Effector CD4-positive, alpha-beta T cell (primary cell): ENCODE measurements around the gene KRTDAP.
"Not testable (repeated sequence)": the region's sequence is repeated elsewhere in the genome, so short reads cannot be mapped to it uniquely, and the experiment has no call there.

Experiments
- DNase-seq: peaks from one replicate; pipeline ENCODE4 v3.0.0-alpha.2; 2020

Gene KRTDAP

DNA sequence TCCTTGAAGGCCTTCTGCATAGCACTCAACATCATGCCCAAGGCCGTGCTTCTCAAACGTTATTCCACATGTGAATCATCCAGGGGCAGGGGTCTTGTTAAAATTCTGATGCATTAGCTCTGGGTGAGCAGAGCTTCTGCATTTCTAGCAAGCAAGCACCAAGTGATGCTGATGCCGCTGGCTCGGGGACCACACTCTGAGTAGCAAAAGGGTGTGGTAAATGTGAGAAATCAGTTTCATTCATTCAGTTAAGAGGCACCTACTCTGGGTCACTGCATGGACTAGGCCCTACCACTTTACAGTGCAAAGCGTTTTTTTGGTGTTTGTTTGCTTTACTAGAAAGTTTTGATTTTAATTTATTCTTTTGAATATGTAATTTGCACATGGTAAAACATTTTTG, 7.2 kb downstream of the KRTDAP start:
- no peak for DNase-seq

DNA sequence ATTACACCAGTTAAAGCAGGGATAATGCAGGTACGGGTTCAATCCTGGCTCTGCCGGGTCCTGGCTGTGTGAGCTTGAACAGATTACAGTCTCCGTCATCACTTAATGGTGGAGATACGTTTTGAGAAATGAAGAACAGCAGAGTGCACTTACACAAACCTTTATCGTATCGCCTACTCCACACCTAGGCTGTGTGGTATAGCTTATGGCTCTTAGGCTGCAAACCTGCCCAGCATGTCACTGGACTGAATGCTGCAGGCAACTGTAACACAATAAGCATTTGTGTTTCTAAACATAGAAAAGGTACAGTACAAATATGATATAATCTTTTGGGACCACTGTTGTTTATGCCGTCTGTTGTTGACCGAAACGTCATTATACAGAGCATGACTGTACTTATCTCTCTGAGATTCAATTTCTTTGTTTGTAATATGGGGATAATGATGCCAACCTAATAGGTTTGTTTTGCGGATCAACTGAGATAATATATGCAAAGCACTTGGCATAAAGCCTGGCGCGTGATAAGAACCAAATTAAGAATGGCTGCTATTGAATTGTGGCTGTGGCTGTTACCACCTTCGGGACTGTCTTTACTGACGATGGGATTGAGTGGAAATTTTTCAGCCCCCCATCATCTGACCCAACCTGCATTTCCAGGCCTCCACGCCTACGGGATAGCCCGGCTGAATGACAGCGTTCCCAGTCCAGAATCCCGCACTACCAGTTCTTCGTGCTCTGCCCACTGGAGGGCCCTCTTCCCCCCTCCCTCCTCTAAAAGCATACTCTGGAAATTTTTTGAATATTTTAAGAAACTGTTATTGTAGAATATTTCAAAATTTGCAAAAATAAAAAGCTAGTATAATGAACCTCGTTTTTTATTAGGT, 11.2 kb downstream of the KRTDAP start:
- no peak for DNase-seq

DNA sequence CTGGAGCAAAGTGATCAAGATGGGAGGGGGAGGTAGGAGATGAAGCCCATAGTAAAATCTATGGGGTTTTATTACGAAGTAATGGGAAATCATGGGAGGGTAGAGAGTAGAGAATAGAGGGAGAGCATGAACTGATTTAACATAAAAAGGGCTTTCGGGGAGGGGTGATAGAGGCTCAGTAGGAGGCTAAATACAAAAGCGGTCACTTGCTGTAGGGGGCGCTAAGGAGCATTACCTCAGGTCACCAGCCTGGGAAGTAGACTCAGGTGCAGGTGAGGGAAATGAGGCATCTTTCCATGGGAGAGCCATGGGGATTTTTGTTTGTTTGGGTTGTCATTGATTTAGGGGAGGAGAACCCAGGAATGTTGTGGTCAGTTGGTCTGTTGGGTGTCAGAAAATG, 14.1 kb downstream of the KRTDAP start:
- no peak for DNase-seq

DNA sequence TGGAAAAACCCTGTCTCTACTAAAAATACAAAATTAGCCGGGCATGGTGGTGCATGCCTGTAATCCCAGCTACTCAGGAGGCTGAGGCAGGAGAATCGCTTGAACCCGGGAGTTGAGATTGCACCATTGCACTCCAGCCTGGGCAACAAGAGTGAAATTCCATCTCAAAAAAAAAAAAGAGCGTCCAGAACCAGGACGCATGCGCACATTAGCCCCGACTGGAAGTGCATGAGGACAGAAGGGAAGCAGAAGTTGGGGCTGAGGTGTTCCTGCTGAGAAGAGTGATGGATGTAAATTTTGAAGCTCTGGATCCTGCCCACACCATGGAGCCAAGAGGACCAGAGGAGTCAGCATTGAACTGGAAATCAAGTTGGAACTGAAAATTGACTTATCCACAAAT, 15.7 kb downstream of the KRTDAP start:
- not testable (repeated sequence) for DNase-seq

DNA sequence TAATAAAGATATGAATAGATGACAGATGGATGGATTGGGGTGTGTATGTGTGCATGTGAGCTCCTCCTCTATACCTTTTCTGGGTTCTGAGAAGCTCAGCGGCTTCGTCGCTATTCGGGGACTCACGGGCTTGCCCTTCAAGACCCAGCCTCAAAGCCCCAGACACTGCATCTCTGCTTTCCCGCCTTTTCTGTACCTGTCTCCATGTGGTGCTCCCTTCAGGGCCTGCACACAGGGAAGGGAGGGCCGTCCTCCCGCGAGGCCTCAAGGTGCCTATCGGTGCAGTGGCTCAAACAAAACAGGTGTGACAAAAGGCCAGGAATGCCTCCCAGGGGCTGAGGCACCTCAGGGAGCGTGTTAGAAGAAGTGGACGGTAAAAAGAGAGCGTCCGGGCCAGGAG, 16.2 kb downstream of the KRTDAP start:
- DNase-seq = no peak

DNA sequence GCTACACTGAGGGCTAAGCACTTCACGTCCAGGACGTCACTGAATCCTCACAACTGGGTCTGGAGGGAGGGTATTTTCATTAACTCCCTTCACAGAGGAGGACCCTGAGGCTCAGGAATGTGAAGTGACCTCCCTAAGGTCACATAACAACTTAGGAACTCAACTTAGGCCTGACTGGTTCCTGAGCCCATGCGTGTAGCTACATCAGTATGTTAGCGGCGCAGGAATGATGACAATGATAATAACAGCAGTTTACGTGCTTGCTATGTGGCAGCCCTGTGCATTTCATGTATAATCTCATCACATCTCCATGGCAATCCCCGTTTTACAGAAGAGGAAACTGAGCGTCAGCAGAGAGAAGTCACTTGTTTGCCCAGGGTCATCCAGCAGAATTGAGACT, 18.3 kb downstream of the KRTDAP start:
- DNase-seq = no peak

DNA sequence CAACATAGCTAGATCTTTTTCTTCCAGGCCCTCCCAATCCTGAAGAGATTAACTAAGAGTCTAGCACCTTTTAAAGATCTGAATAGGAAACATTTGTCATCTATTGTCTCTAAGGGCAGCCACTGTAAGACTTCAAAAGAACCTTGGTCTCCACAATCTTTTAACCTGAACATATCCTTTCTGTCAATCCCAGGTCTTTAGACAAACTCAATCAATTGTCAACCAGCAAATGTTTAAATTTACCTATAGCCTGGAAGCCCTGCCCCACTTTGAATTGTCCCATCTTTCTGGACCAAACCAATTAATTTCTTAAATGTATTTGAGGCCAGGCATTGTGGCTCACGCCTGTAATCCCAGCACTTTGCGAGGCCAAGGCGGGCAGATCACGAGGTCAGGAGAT, 19.2 kb downstream of the KRTDAP start:
- not testable (repeated sequence) for DNase-seq

DNA sequence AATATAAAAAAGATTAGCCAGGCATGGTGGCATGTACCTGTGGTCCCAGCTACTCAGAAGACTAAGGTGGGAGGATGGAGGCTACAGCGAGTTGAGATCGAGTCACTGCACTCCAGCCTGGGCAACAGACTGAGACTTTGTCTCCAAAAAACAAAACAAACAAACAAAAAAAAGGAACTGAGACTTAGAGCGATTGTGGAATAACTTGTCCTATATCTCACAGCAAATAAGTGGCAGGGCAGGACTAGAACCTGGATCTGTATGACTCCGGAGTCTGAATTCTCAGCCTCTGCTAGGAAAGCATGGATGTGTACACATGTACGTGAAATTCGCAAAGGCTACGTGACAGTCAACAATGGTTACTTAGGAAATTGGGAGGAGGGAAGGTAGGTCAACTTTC, 20.1 kb downstream of the KRTDAP start:
- DNase-seq = no peak

DNA sequence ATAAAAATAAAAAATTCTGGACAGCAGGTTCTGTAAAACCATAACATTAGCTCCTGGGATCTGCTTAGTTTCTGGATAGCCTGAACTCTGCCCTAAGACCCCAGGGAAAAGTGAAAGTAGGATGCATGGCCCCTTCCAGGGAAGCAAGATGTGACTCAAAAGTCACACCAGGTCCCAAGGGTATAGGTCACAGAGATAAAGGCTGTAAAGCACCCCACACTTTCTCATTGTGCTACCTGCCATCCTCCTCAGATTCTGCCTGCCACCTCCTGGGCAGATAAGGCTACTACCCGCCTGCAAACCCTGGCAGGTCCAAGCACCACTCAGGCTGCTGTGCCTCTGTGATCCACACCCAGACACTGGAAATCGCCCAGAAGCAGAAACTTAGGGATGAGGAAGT, 21.6 kb downstream of the KRTDAP start:
- DNase-seq = peak; percentile 56

DNA sequence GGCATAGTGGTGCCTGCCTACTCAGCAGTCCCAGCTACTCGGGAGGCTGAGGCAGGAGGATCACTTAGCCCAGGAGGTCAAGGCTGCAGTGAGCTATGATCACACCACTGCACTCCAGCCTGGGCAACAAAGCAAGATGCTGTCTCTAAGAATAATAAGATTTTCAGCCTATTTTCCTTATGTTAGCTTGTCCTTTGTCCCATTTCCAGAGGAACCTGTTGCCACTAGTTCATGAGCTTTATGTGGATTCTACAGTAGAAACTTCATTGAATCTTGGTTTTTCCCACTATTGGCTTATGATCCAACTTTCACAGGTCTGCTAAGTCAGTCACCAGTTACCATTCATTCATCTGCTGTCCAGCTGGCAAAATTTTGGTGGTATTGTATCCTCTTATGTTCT, 24.0 kb downstream of the KRTDAP start:
- no peak for DNase-seq

DNA sequence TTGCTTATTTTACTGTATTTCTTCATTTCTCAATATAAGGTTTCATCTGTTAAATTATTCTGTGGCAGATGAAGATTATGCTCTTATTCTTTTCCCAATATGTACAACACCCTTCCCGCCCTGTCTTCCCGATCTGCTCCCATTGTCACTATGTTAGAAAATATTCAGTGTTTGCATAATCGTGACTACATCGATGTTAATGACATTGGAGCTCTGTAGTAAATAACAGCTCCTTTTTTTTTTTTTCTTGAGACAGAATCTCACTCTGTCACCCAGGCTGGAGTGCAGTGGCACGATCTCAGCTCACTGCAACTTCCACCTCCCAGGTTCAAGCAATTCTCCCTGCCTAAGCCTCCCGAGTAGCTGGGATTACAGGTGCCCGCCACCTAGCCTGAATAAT, 27.3 kb downstream of the KRTDAP start:
- not testable (repeated sequence) for DNase-seq

DNA sequence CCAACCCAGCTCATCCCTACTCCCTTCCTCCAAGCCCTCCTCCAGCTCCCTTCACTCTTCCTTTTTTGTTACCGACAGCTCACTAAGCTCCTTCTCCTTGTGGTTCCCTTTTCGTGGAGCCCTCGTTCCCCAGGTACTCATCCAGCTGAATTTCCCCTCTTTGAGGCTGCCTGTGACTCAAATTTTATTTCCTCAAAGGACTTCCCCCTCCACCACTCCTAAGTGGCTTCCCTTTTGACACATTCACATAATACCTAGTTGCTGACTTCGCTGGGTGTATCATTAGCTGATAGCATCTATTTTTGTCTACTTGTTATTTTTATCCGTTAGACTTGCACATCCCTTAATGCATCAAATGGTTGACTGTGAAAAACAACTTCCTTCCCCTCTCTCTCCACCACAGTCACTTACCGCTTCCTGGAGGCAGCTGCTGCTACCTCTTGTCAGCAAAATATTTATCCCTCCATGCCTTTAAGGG, 27.7 kb downstream of the KRTDAP start:
- peak; percentile 56 for DNase-seq

DNA sequence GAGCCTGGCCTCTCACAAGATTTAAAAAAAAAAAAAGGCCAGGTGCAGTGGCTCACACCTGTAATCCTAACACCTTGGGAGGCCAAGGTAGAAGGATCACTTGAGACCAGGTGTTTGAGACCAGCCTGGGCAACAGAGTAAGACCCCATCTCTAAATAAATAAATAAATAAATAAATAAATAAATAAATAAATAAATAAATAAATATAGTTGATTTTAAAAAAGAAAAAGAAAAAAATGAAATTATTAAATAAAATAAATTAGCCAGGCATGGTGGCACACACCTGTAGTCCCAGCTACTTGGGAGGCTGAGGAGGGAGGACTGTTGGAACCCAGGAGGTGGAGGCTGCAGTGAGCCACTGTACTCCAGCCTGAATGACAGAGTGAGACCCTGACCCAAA, 28.5 kb downstream of the KRTDAP start:
- DNase-seq = not testable (repeated sequence)

DNA sequence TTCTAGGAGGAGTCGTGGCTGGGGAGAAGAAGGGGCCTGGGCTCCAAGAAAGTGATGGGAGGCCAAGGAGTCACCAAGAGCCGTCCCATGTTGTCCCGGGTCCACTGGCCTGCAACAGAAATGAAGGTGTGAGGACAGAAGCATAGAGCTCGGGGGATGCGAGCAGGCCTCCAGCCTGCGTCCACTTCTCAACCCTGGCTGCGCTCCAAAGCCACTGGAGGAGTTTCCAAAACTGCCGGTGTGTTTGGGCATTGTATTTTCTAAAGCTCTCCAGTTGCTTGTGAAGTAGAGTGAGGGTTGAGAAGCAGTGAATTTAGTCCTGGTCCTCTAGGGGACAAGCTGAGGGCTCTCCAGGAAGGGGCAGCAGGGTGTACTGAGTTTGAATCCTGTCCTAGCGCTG, 29.2 kb downstream of the KRTDAP start:
- no peak for DNase-seq

DNA sequence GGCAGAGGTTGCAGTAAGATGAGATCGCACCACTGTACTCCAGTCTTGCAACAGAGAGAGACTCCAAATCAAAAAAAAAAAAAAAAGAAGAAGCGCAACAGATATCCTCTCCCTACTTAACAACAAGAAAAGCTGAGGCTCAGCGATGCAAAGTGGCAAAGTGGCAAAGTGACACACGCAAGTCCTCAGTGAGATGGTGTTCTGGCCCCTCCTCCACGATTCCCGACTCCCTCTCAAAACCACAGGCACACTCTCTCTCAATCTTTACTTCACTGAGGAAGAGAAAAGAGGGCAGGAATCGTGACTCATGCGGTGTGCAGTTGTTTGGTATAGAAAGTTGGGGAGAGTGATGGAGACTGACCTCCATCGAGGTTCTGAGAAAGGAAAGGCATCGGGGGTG, 29.7 kb downstream of the KRTDAP start:
- no peak for DNase-seq

DNA sequence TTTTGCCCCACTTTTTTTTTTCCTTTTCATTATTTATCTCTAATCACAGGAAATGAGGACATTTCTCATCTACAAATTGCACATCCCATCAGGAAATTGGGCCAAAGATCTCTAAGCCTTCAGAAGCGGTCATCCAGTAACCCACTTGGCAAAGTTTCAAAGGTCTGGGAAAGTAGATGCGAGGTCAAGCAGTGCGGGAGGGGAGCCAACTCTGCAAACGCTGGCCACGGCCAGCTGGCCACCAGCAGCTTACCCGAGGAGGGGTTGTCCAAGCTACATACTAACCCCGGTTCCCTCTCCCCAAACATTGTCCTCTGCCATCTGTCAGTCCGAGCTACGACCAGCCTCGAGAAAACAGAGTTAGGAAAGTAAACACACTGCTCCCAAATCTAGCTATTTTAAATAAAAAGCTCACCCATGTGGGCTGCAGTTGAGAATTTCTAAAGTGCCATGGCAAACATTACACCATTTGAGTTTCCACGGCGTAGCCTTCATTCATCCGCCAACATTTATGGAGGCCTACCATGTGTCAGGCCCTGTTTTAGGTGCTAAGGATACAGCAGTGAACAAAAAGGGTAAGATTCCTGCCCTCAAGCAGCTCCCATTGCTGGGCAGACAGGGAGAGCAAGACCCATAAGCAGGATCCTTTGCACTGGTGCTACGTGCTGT, 30.7 kb downstream of the KRTDAP start:
- no peak for DNase-seq

DNA sequence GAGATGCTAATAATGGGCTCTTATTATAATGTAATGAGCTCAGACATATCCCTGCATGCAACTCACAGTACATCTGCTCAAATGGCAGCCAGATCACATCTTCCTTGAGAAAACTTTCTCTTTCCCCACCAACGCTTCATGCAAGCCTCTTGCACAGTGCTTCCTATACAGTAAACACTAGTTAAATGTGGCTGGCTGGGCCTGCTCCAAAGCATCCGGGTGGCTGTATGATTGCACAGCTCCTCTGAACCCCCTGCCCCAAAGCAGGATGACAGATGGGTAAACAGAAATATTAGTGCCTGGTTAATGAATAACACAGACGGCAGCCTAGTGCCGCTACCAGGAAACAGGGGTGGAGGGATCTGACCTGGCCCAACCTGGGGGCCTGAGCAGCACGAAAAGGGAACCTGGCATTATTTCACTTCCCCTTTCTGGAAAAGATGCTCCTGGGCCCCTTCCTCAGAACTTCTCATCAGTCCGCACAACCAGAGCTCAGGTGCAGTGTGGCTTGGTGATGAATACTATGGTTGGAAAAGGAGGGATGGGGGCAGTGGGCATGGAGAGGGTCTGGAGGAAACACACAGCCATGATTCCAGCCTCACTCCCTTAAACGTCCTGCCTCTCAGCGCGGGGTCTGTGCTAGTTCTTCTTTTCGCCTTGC, 31.4 kb downstream of the KRTDAP start:
- no peak for DNase-seq

DNA sequence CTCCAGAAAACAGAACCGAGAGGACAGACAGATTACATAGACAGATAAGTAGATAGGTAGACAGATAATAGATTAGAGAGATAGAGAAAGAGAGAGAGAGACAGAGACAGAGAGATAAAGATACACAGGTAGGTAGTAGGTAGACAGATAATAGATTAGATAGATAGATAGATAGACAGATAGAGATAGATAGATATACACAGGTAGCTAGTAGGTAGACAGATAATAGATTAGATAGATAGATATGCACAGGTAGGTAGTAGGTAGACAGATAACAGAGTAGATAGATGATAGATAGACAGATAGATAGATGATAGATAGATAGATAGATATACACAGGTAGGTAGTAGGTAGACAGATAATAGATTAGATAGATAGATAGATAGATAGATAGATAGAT, 32.1 kb downstream of the KRTDAP start:
- no peak for DNase-seq

DNA sequence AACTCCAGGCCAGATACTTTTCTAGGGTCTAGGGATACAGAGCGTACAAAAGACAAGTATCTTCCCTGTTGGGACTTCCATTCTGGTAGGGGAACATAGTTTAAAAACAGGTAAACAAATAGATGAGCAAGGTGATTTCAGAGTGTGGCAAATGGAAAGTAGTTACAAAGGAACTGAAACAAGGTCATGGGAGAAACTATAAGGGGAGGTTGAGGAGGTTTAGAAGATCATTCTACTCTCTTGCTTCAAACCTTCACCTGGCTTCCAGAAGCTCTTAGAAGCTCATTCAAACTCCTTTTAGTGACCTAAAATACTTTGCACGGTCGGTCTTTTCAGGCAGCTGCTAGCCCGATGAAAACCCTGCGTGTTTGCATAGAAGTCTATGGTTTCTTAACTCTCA, 33.1 kb downstream of the KRTDAP start:
- no peak for DNase-seq

DNA sequence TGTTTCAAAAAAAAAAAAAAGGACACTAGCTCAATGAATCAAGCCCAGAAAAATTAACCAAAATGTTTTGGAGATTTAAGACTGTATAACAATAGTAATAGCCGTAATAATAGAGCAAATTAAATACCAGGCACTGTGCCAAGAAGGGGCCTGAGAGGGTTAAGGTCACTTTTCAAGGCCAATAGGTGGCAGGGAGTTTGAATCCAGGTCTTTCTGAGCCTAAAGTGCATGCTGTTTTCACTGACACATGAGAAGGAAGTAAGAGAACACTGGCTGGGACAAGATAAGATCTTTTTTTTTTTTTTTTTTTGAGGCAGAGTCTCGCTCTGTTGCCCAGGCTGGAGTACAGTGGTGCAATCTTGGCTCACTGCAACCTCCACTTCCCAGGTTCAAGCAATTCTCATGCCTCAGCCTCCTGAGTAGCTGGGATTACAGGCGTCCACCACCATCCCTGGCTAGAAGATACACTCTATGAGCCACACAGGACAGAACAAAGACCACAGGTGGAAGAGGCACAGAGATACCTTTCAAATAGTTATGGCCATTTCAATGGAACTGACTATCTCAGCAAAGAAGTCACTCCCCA, 34.6 kb downstream of the KRTDAP start:
- DNase-seq = no peak

DNA sequence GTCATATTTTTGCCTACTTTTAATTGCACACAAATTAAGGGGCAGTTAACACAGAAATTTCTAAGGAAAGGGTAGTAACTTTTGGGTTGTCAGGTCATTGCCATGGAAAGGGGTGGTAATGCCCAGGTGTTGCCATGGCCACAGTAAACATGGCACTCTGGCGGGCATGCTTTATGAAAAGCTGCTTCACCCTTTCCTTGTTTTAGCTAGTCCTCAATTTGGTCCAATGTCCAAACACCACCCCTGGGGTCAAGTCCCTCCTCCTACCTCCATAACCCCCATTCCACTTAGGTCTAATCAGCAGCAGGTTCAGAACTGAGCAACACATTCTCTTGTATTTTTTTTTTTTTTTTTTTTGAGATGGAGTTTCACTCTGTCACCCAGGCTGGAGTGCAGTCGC, 35.6 kb downstream of the KRTDAP start:
- DNase-seq = no peak

DNA sequence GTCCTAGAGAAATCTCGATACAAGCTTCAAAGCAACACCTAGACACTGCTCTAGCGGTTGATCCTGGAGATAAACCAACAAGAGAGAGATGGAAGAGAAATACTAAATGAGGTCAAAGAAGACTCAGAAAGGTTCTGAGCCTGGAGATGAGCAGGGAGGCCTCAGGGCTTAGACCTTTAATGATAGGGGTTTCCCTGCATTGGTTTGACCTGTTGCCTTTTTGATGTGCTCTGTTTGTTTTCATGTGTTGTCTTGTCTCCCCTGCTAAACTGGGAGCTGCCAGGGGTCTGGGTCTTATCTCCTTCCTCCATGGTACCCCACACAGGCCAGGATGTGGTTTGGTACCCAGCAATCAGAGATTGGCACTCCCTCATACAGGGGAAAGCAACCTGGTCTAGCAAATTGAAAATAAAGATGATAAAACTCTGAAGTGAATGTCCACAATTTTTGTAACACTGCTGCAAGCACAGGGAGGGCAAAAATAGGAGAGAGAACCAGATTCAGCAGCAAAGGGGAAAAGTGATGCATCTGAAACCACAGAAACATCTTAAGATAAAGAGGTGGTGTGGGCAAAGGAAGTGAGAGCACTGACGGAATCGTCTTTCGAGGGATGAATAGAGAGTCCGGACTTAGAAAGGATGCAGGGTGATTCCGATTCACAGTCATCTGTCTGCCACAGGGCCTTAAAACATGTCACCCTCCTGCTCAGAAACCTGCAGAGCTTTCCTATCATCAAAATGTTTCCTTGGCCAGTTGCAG, 38.7 kb downstream of the KRTDAP start:
- DNase-seq = no peak
